ENCODE results near the gene TSHR. TPM values are rescaled to one million over a fixed set of nuclear protein-coding genes. Genes with fewer than 3 reads are reported as not detected.

TSHR gene
- total RNA-seq, 1 donor from 2014 or later: not detected

DNA sequence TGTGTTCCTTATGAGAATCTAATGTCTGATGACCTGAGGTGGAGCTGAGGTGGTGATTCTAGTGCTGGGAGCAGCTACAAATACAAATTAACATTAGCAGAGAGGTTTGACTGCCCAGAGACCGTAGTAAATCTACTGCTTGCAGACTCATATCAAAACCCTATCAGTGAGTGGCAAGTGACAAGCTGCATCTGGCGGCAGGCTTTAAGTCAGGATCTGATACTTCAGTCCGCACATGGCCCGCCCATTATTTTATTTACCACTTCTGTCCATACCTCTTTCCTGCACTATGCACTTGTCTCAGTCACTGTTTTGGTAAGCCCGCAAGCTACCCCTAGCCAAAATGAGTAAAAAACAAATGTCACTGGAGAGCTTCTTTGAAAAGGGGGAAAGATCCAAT lies 25.3 kb upstream of the TSHR start:
- H3K27me3 Mint-ChIP-seq (ENCODE audit: unreplicated experiment): peaks cover 5% of the 10 kb centered on the region
- H3K27ac Mint-ChIP-seq (ENCODE audit: unreplicated experiment): no peak overlapping the region
- no peak overlapping the region for H3K4me3 Mint-ChIP-seq (ENCODE audit: unreplicated experiment)
- H3K36me3 Mint-ChIP-seq (ENCODE audit: low read depth, unreplicated experiment): no peaks in the 10 kb centered on the region
- H3K4me1 Mint-ChIP-seq (ENCODE audit: unreplicated experiment): no peaks in the 10 kb centered on the region
- H3K9me3 Mint-ChIP-seq (ENCODE audit: unreplicated experiment): no peaks in the 10 kb centered on the region
- TF ChIP-seq, protein P1, sequence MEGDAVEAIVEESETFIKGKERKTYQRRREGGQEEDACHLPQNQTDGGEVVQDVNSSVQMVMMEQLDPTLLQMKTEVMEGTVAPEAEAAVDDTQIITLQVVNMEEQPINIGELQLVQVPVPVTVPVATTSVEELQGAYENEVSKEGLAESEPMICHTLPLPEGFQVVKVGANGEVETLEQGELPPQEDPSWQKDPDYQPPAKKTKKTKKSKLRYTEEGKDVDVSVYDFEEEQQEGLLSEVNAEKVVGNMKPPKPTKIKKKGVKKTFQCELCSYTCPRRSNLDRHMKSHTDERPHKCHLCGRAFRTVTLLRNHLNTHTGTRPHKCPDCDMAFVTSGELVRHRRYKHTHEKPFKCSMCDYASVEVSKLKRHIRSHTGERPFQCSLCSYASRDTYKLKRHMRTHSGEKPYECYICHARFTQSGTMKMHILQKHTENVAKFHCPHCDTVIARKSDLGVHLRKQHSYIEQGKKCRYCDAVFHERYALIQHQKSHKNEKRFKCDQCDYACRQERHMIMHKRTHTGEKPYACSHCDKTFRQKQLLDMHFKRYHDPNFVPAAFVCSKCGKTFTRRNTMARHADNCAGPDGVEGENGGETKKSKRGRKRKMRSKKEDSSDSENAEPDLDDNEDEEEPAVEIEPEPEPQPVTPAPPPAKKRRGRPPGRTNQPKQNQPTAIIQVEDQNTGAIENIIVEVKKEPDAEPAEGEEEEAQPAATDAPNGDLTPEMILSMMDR (IDR thresholded peaks at IDR 0.05; ENCODE audit: unreplicated experiment): no peak
- no peak for DNase-seq (ENCODE audit: low spot score)

DNA sequence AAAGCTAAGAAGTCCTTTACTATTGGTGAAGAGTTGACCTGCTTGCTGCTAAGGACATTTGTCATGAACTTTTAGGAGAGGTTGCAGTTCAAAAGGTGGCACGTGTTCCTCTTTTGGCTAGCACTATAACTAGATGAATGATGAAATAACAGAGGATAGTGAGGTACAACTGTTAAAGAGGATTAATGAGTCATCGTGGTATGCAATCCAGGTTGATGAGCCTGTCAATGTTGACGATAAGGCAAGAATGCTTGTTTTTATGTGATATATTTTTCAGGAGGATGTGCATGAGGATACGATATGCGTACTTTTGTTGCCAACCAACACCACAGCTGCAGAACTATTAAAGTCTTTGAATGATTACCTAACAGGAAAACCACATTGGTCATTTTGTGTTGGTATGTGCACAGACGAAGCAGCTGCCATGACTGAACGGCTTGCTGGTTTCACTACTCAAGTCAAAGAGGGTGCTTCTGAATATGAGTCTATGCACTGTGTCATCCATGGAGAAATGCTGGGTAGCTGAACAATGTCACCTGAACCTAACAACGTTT lies 24.5 kb upstream of the TSHR start:
- no peaks in the 10 kb centered on the region for H3K4me1 Mint-ChIP-seq (ENCODE audit: unreplicated experiment)
- H3K9me3 Mint-ChIP-seq (ENCODE audit: unreplicated experiment): no peaks in the 10 kb centered on the region
- H3K27me3 Mint-ChIP-seq (ENCODE audit: unreplicated experiment): peaks cover 6% of the 10 kb centered on the region
- no peaks in the 10 kb centered on the region for H3K36me3 Mint-ChIP-seq (ENCODE audit: low read depth, unreplicated experiment)
- TF ChIP-seq, protein P1 (IDR thresholded peaks at IDR 0.05; ENCODE audit: unreplicated experiment): no peak
- H3K27ac Mint-ChIP-seq (ENCODE audit: unreplicated experiment): no peak overlapping the region
- DNase-seq (ENCODE audit: low spot score): no peak
- H3K4me3 Mint-ChIP-seq (ENCODE audit: unreplicated experiment): no peak overlapping the region

DNA sequence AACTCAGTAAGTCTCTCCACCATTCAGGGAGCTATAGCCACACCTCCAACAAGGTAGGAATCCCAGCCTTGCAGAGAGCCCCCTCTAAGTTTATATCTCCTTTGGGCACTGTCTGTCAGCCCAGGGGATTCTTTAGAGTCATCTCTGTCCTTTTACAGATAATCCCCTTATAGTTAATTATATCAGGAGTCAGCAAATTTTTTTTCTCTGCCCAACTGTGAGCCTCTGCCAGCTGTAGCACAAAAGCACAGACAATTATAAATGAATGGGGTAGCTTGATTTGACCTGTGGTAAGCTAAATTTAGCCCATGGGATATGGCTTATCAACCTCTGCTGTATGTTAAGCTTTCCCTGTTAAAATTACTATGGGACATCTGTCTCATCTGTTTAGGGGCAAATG lies 22.1 kb upstream of the TSHR start:
- Mint-ChIP-seq H3K9me3 (ENCODE audit: unreplicated experiment) (no peaks in the 10 kb centered on the region), H3K27me3 (ENCODE audit: unreplicated experiment) (peaks cover 4% of the 10 kb centered on the region), H3K4me3 (ENCODE audit: unreplicated experiment) (no peak overlapping the region), H3K4me1 (ENCODE audit: unreplicated experiment) (no peaks in the 10 kb centered on the region), H3K36me3 (ENCODE audit: low read depth, unreplicated experiment) (no peaks in the 10 kb centered on the region), H3K27ac (ENCODE audit: unreplicated experiment) (no peak overlapping the region)
- DNase-seq (ENCODE audit: low spot score): no peak
- TF ChIP-seq, protein P1 (IDR thresholded peaks at IDR 0.05; ENCODE audit: unreplicated experiment): no peak

DNA sequence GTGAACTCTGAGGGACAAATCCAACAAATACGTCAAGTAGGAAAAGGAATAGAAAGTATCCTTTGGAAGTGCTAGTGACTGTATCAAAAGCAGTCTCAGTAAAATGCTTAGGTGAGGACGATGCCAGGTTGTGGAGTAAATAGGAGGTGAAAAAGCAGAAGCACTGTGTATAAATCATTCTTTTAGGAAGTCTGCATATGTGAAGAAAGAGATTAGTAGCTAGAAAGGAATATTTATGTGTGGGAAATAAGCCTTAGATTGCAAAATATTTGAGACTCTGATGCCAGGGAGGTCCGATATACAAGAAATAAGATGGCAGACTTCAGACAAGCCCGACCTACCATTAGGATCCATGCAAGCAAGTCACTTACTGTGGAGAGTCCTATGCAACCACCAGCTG lies 21.7 kb upstream of the TSHR start:
- no peak for DNase-seq (ENCODE audit: low spot score)
- peaks cover 4% of the 10 kb centered on the region for H3K27me3 Mint-ChIP-seq (ENCODE audit: unreplicated experiment)
- H3K9me3 Mint-ChIP-seq (ENCODE audit: unreplicated experiment): no peaks in the 10 kb centered on the region
- no peak overlapping the region for H3K27ac Mint-ChIP-seq (ENCODE audit: unreplicated experiment)
- H3K4me1 Mint-ChIP-seq (ENCODE audit: unreplicated experiment): no peaks in the 10 kb centered on the region
- TF ChIP-seq, protein P1 (IDR thresholded peaks at IDR 0.05; ENCODE audit: unreplicated experiment): no peak
- no peak overlapping the region for H3K4me3 Mint-ChIP-seq (ENCODE audit: unreplicated experiment)
- no peaks in the 10 kb centered on the region for H3K36me3 Mint-ChIP-seq (ENCODE audit: low read depth, unreplicated experiment)

DNA sequence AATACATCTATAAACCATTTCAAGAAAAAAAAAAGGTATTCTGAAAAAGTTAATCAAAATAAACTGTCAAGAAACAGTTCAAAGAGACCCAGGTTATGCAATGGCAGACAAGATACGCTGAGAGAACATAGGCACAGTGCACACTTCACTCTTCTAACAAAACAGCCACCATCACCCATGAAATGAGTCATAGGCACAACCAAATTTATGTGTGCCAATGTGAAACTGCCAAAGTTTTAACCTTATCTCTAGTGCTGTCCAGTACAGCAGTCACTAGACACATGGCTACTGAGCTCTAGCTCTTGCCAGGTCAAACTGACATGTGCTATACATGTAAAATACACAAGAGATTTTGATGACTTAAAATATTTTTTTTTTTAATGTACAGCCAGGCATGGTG lies 15.3 kb upstream of the TSHR start:
- Mint-ChIP-seq H3K4me1 (ENCODE audit: unreplicated experiment) (peaks cover 10% of the 10 kb centered on the region), H3K36me3 (ENCODE audit: low read depth, unreplicated experiment) (no peaks in the 10 kb centered on the region), H3K27ac (ENCODE audit: unreplicated experiment) (no peak overlapping the region), H3K4me3 (ENCODE audit: unreplicated experiment) (no peak overlapping the region), H3K9me3 (ENCODE audit: unreplicated experiment) (no peaks in the 10 kb centered on the region), H3K27me3 (ENCODE audit: unreplicated experiment) (peaks cover under 1% of the 10 kb centered on the region)
- DNase-seq (ENCODE audit: low spot score): no peak
- TF ChIP-seq, protein P1 (IDR thresholded peaks at IDR 0.05; ENCODE audit: unreplicated experiment): no peak
